GM20431 (cell line): ENCODE measurements around the gene STK11.

Source experiments
- in situ Hi-C: fragments of 300-500 bp; cut with MseI, MboI; formaldehyde crosslinking; loops from one replicate; pipeline ENCODE4 v1.15.0; 2020; ENCODE audit warnings: low sequenced_read_pairs; ENCODE audit not compliant: unreplicated experiment

Gene STK11

DNA sequence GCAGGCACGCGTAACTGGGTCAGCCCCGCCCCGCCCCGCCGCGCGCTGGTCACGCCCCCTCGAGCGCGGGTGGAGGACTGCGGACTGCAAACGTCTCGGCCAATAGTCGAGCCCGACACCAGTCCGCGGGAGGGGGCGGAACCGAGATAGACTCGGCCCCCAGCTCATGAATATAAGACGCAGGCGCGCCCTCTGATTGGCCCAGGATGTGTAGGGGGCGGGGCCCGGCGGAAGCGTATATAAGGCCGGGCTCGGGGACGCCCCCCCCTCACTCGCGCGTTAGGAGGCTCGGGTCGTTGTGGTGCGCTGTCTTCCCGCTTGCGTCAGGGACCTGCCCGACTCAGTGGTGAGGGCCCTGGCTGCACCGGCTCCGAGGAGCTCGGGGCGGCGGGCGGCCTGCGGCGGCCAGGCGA is 63.5 kb downstream of the STK11 start, which contains the start of gene CIRBP:
Gene CIRBP (plus strand): TSS at position 268 of the 413 bp plus-strand sequence. CDS start 1,602 bp downstream, outside the sequence.
- in situ Hi-C loops = no loop called here

DNA sequence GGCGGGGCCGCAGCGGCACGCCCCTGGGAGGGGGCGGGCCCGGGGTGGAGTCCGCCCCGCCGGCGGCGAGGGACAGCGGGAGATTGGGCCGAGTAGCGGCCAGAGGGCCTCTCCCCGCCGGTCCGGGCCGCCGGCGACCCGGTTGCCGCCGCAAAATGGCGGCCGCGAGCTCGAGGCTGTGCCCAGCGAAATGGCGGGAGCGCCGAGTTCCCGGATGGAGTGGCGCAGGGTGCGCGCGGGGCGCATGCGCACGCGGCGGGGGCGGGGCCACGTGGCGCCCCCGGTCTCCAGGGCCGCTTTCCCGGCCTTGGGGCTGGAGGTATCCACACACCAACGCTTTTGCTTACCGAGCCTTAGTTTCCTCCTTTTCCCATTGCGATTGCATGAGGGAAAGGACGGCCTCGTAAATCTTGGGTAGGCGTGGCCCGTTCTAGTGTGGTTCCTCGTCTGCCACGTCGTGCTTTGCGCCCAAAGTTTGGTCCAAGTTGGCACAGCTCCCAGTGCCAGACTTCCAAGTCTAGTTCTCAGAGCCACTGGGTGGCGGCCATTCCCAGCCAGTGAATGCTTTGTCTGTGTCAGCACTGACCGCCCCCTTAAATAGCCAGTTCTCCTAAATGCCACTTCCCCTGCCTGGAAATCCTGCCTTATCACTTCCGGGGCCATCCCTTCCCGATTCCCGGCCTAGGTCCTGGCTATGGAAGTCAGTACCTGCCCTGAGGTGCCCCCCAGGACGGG is 64.1 kb downstream of the STK11 start:
- in situ Hi-C loops = no loop called here

DNA sequence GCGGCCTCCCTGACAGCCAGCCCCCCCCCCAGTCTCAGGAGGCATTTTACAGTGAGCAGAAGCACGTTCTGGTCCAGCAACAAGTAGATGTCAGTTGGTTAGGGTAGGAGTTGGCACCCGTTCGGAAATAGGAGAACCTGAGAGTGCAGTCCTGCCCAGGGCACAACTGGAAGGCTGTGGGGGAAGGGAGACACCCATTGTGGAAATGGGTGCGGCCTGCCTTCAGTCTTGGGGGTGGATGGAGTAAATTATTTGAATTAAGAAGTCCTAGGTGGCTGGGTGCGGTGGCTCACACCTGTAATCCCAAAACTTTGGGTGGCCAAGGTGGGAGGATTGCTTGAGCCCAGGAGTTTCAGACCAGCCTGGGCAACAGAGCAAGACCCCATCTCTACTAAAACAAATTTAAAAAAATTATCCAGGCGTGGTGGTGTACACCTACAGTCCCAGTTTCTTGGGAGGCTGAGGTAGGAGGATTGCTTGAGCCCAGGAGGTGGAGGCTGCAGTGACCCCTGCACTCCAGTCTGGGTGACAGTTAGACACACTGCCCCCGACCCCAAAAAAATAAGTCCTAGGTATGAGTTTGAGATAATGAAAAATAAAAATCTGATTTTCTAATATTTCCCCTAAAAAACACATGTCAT is 64.8 kb downstream of the STK11 start:
- in situ Hi-C loops = no loop called here

DNA sequence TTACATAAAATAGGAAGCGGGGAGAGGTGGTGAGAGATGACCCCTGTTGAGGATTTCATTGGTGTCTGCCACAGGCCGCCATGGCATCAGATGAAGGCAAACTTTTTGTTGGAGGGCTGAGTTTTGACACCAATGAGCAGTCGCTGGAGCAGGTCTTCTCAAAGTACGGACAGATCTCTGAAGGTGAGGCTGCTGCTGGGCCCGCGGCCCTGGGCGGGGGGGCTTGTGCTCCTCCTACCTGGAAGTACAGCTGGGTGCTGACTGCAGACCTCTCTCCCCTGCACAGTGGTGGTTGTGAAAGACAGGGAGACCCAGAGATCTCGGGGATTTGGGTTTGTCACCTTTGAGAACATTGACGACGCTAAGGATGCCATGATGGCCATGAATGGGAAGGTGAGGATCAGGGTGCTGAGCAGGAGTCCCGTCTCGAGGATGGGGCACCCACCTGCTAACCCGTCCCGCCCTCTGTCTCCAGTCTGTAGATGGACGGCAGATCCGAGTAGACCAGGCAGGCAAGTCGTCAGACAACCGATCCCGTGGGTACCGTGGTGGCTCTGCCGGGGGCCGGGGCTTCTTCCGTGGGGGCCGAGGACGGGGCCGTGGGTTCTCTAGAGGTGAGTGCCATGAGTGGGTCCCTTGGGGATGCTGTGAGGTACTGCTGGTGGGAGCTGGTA is 65.4 kb downstream of the STK11 start:
- in situ Hi-C loops = no loop called here

DNA sequence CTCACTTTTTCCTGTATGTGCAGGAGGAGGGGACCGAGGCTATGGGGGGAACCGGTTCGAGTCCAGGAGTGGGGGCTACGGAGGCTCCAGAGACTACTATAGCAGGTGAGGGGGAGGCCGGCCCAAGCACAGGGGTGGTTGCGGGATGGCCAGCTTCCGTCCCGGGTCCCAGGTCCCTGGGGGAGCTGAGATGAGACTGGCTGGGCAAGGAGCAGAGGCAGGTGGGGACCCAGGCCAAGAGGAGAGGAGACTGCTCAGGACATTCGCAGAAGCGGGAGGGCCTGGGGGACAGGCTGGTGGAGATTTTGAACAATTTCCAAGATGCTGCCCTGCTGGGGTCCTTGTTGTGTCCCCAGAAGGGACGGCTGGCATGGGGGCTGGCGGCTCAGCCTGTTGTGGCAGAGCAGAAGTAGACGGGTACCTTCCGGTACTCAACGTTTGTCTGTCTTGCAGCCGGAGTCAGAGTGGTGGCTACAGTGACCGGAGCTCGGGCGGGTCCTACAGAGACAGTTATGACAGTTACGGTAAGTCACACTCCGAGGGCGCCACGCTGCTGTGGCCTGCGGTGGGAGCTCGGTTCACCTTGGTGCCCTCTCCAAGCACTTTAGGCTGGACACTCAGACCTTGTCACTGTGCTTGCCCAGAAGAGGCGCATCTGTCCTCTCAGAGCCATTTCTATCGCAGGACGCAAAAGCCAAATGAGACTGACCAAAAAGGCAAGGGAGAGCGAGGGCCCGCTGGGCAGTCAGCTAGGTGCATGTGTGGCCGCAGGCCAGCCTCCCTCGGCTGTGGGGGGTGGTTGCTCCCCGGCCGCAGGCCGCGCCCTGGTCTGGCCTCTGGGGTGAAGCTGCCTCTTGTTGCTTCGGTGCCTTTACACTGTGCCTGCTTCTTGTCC is 66.2 kb downstream of the STK11 start:
- in situ Hi-C loops = no loop called here

DNA sequence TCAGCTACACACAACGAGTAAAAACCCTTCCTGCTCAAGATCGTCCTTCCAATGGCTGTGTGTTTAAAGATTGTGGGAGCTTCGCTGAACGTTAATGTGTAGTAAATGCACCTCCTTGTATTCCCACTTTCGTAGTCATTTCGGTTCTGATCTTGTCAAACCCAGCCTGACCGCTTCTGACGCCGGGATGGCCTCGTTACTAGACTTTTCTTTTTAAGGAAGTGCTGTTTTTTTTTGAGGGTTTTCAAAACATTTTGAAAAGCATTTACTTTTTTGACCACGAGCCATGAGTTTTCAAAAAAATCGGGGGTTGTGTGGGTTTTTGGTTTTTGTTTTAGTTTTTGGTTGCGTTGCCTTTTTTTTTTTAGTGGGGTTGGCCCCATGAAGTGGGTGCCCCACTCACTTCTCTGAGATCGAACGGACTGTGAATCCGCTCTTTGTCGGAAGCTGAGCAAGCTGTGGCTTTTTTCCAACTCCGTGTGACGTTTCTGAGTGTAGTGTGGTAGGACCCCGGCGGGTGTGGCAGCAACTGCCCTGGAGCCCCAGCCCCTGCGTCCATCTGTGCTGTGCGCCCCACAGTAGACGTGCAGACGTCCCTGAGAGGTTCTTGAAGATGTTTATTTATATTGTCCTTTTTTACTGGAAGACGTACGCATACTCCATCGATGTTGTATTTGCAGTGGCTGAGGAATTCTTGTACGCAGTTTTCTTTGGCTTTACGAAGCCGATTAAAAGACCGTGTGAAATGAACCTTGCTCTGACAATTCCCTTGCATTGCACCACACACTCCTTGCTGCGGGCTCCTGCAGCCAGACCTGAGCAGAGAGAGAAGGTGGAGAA is 67.1 kb downstream of the STK11 start:
- in situ Hi-C loops = no loop called here

DNA sequence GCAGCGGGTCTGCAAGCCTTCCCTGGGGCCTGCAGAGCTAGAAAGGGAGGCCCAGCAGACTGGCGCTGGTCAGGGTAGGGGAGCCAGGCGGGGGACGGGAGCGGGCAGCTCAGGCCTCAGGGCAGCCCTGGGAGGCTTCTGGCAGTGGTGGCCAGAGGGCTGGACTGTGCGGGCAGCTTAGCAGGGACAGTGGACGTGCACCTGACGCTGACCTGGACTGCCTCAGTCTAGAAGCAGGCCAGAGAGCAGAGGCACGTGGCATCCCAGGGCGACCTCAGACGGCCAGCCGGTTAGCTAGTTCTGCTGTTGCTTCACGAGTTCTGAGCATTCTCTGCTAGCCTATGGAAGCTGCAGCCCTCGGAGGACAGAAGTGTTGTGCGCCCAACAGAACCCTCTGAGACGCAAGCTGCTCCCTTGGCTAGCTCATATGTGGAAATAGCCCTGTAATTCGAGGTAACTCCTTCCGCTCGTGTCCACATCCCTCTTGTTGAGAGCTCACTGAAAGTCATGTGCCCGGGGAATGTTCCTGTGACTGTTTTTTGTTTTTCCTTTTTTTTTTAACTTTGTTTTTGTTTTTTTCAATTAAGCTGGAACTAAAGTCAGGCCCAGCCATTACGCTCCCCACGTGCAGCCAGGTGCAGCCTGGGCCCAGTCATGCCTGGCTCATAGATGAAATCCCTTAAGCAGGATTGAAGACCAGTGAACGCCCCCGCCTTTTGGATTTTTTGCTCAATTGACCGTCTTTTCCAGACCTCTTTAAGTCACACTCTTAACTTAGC is 67.9 kb downstream of the STK11 start:
- in situ Hi-C loops = no loop called here

DNA sequence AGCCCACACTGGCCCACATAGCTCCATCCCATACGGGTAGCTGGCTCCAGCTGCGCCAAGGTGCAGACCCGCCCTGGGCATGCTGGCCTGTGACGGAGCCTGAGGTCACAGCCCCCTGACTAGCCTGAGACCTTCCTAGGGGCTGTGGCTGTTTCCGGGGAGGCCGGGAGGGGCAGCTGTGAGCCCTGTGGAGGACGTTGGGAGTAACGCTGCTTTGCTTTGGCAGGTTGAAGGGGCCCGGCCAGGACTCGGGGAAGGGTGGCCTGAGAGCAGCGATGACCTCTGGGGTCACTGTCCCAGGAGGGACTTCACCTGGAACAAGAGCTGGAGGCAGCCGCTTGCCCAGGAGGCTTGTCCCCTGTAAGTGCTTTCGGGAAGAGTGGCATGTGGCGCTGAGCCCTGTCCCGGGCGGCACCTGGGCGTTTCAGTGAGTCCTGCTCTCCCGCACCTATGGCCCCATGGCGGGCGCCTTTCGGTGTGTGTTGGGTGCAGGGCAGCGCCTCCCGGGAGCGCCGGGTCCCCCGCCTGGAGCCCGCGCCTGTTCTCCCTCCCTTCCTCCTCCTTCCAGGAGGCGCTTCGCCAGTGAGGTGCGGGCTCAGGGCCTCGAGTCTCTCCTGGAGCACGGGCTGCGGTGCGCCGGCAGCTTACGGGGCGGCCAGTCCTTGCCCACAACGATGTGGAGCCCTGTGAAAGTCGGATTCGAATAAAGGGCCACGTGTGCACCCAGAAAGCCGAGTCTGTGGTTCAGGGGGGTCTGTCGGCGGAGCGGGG is 68.7 kb downstream of the STK11 start:
- in situ Hi-C loops = no loop called here

DNA sequence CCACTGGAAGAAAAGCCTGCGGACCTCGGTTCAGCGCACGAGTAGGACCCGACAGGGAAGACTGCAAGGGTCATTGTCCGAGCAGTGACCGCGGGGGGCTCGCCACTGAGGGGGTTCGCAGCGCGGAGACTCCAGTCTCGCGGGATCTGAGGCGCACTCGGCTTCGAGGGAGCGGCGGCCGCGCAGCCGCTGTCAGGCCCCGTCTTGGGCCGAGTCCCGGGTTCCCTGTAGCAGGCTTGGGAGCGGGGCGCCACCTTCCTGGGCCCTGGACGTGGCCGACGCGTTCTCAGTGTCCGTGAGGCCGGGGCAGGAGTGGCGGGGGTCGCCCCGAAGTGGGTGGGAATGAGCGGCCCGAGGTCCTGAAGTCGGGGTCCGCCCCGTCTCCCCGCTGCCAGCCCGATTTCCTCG is 69.3 kb downstream of the STK11 start:
- in situ Hi-C loops = loop anchor here (25.0 kb wide), 1 partner anchor 112 kb away; the partner anchor contains the start of gene NDUFS7

DNA sequence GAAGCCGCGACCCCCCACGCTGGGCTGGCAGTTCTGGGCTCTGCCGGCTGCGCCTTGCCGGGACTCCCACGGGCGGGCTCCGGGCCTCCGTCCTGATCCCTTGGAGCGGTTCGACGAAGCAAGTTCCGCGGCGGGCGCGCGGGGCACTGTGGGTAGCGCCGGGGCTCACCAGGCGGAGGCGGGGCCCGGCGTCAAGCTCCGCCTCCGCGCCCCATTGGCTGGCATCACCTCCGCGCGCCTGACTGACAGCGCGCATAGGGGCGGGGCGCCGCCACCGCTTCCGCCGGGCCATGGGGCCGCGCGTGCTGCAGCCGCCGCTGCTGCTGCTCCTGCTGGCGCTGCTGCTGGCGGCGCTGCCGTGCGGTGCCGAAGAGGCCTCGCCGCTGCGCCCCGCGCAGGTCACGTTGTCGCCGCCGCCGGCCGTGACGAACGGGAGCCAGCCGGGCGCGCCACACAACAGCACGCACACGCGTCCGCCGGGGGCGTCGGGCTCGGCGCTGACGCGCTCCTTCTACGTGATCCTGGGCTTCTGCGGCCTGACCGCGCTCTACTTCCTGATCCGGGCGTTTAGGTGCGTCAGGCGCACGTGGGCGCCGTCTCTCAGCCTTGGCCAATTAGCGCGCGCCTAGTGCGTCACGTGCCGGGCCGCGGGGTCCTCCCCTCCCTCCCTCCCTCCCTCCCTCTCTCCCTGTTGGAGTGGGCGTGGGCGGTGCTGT is 69.8 kb downstream of the STK11 start, which contains the start of gene FAM174C:
Gene FAM174C (plus strand): TSS at position 271 of the 716 bp plus-strand sequence. CDS start 20 bp downstream, at position 291.
- in situ Hi-C loops = loop anchor here (25.0 kb wide), 1 partner anchor 112 kb away; the partner anchor contains the start of gene NDUFS7

DNA sequence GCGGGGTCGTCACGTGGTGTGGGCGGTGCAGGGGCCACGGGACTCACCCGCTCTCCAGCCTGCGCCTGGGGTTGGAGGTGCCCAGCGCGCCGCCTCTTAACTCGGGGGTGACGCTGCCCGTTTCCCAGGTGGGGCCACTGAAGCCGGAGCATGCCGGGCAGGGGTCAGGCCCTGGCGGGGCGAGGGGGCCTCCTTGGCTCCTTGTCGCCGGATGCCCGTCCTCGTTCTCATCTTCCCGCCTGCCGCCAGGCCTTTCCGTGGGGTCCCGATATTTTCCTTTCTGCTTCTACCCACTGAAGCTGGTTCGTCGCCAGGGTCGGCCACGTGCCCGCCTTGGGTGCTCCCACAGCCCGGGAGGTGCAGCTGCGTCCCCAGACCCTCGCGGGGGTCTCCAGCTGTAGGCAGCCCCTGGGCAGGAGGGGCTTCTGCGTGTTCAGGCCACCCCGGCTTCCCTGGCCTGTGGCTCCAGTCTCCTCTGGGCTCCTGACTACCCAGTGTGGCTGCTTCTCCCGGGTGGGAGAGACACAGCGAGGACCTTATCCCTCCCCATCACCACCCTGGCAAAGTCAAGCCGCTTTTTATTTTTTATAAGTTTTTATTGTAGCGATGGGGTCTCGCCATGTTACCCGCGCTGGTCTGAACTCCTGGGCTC is 70.5 kb downstream of the STK11 start:
- in situ Hi-C loops = loop anchor here (25.0 kb wide), 1 partner anchor 111 kb away; the partner anchor contains the start of gene NDUFS7

DNA sequence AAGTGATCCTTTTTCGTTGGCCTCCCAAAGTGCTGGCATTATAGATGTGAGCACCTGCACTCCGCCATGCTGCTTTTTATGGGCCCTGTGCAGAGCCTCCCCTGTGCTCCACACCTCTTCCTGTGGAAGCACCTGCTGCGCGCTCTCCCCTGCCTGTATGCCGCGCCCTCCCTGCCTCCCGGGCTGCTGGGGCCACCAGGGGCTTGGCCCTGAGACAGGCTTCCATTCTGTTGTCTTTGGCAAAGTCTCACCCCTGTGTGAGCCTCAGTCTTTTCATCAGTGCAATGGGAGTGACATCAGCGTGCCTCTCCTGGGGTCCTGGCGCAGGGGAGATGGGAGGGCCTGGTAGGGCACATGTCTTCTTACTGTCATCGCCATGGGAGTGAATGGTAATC is 71.0 kb downstream of the STK11 start:
- in situ Hi-C loops = loop anchor here (25.0 kb wide), 1 partner anchor 111 kb away; the partner anchor contains the start of gene NDUFS7

DNA sequence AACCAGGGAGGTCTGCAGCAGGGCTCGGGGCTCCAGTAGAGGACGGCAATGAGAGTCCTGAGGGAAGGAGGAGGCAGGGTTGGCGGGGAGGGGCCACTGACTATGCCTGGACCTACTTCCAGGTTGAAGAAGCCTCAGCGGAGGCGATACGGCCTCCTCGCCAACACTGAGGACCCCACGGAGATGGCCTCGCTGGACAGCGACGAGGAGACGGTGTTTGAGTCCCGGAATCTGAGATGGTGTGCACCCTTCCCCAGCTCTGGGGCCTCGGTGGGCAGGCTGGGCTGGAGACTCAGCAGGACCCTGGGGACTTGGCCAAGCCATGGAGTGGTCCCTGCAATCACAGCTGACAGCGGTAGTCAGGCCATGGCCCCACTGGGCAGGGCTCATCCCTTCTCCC is 71.5 kb downstream of the STK11 start:
- in situ Hi-C loops = loop anchor here (25.0 kb wide), 1 partner anchor 110 kb away; the partner anchor contains the start of gene NDUFS7
